HepG2 (cell line): ENCODE data around the gene PLA2R1. TPM values are rescaled to one million over a fixed set of nuclear protein-coding genes. Genes with fewer than 3 reads are reported as not detected.
A peak's percentile ranks its signal among the peaks of the same experiment; 100 is the strongest.

Experiments
- BRD4 ChIP-seq: sonication (generic); formaldehyde crosslinking; IDR thresholded peaks from 2 replicates; pipeline ENCODE4 v1.4.0; 2020; ENCODE audit warnings: missing genetic modification reagents
- GATA4 ChIP-seq: sonication (generic); IDR thresholded peaks from 2 replicates; pipeline ENCODE4 v1.6.1; 2016; ENCODE audit warnings: antibody characterized with exemption, low read depth, borderline replicate concordance
- ISL2 ChIP-seq: sonication (generic); formaldehyde crosslinking; IDR thresholded peaks from 2 replicates; pipeline ENCODE4 v1.5.0; 2020; ENCODE audit warnings: missing genetic modification reagents
- KDM1A ChIP-seq: IDR thresholded peaks from 2 replicates; pipeline ENCODE4 v1.6.1; 2016; ENCODE audit warnings: missing compliant biosample characterization
- MATR3 ChIP-seq: sonication (generic); formaldehyde crosslinking; IDR thresholded peaks from 2 replicates; pipeline ENCODE4 v1.4.0; 2020; ENCODE audit warnings: missing genetic modification reagents
- MIER2 ChIP-seq: IDR thresholded peaks from 2 replicates; pipeline ENCODE4 v1.6.1; 2016; ENCODE audit warnings: missing biosample characterization, missing genetic modification reagents
- SNAI1 ChIP-seq: sonication (generic); formaldehyde crosslinking; IDR thresholded peaks from 2 replicates; pipeline ENCODE4 v1.5.0; 2020; ENCODE audit warnings: mild to moderate bottlenecking, missing genetic modification reagents, borderline replicate concordance
- SP140L ChIP-seq: sonication (generic); formaldehyde crosslinking; IDR thresholded peaks from 2 replicates; pipeline ENCODE4 v1.4.0; 2020; ENCODE audit warnings: missing genetic modification reagents, borderline replicate concordance
- TAF15 ChIP-seq: fragments of 200-400 bp; formaldehyde crosslinking; IDR thresholded peaks from one replicate; pipeline ENCODE4 v1.6.1; 2018; ENCODE audit warnings: mild to moderate bottlenecking, low read depth, low read length; ENCODE audit not compliant: poor library complexity, severe bottlenecking
- XRCC5 ChIP-seq: fragments of 200-400 bp; formaldehyde crosslinking; optimal IDR thresholded peaks from 2 replicates; pipeline ENCODE3; 2017; ENCODE audit warnings: mild to moderate bottlenecking, low read length
- ZNF121 ChIP-seq: sonication (generic); formaldehyde crosslinking; IDR thresholded peaks from 2 replicates; pipeline ENCODE4 v1.5.0; 2020; ENCODE audit warnings: mild to moderate bottlenecking, missing genetic modification reagents
- ZNF274 ChIP-seq: sonication (generic); formaldehyde crosslinking; IDR thresholded peaks from 2 replicates; pipeline ENCODE4 v1.5.1; 2020; ENCODE audit warnings: mild to moderate bottlenecking, missing genetic modification reagents
- ZNF33B ChIP-seq: sonication (generic); formaldehyde crosslinking; IDR thresholded peaks from 2 replicates; pipeline ENCODE4 v1.5.1; 2020; ENCODE audit warnings: mild to moderate bottlenecking, missing genetic modification reagents
- ZNF557 ChIP-seq: sonication (generic); formaldehyde crosslinking; IDR thresholded peaks from 2 replicates; pipeline ENCODE4 v1.4.0; 2020; ENCODE audit warnings: missing genetic modification reagents
- ZNF839 ChIP-seq: sonication (generic); formaldehyde crosslinking; IDR thresholded peaks from 2 replicates; pipeline ENCODE4 v1.4.0; 2020; ENCODE audit warnings: missing genetic modification reagents, mild to moderate bottlenecking, borderline replicate concordance
- polyA plus RNA-seq, 8 experiments: library from polyadenylated mRNA; depleted of rRNA in 3 of 8; stranded (reverse) in 7 of 8; unstranded in 1 of 8; fragments of >200 nt; fragmentation: Illumina TruSeq in 4 of 8; extraction: Trizol in 4 of 8; gene quantifications; 2 replicates each; pipeline versions ENCODE4 v1.2.1 to v1.2.3, GENCODE V29; 2011 to 2016; ENCODE audit warnings: low read depth in 4 of 8, missing spikeins in 1 of 8, mixed read lengths in 1 of 8; ENCODE audit not compliant: insufficient read depth in 1 of 8
- total RNA-seq, 5 experiments: library from RNA; depleted of rRNA; stranded (reverse); fragments of >200 nt; fragmentation: Illumina TruSeq; extraction: Trizol; gene quantifications; 2 replicates each; pipeline ENCODE4 v1.2.3, GENCODE V29; 2016; ENCODE audit warnings: low read depth in 1 of 5
- TF ChIP-seq, protein P1 (sequence below): sonication (generic); formaldehyde crosslinking; IDR thresholded peaks from 2 replicates; pipeline ENCODE4 v1.5.1; 2020; ENCODE audit warnings: mild to moderate bottlenecking, missing genetic modification reagents, moderate library complexity
- TF ChIP-seq, protein P2 (sequence below): sonication (generic); formaldehyde crosslinking; IDR thresholded peaks from 2 replicates; pipeline ENCODE4 v1.4.0; 2020; ENCODE audit warnings: missing genetic modification reagents, mild to moderate bottlenecking, borderline replicate concordance
- TF ChIP-seq, protein P3 (sequence below): sonication (generic); formaldehyde crosslinking; IDR thresholded peaks from 2 replicates; pipeline ENCODE4 v1.4.0; 2020; ENCODE audit warnings: missing genetic modification reagents, borderline replicate concordance
- TF ChIP-seq, protein P4 (sequence below): IDR thresholded peaks from 2 replicates; pipeline ENCODE4 v1.6.1; 2016; ENCODE audit warnings: low read depth, borderline replicate concordance

PLA2R1 gene
- total and polyA plus RNA-seq, 2 of the 13 experiments (the other 11 are each of a cell fraction or from before 2014, with no cell fraction given) = not detected

DNA sequence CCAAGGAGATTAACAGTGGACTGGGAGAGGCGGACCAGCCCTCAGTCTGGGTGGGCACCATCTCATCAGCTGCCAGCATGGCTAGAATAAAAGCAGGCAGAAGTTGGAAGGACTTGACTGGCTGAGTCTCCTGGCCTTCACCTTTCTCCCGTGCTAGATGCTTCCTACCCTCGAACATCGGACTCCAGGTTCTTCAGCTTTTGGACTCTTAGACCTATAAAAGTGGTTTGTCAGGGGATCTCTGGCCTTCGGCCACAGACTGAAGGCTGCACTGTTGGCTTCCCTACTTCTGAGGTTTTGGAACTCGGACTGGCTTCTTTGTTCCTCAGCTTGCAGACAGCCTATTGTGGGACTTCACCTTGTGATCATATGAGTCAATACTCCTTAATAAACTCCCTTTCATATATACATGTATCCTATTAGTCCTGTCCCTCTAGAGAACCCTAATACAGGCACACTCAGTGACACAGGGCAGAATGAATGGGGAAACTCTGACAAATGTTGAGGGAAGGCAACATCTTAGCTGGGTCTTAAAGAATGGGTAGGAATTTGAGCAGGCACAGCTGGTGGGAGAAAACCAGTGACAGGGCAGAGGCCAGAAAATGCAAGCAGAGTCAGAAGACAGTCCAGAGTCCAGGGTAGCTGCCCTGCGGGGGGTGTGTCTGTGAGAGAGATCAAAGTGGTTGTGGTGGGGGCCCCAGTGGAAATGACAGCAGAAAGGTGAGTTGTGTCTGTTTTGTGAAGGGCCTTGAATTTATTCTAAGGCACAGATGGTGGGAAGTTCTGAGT, 156.3 kb downstream of the PLA2R1 start (continued):
- TF ChIP-seq SNAI1 (no peak), ZNF121 (no peak), ZNF33B (CRISPR knock-in tag) (no peak), KDM1A (CRISPR knock-in tag) (0 out of 2 replicates have a peak, but pooled peaks have one; percentile 46), XRCC5 (peak; percentile 86), ZNF274 (CRISPR knock-in tag) (no peak), TAF15 (no peak), GATA4 (no peak), SP140L (CRISPR knock-in tag) (peak; percentile 50; the same call in 1 of the 2 replicates), ZNF839 (CRISPR knock-in tag) (no peak), ZNF557 (no peak), MIER2 (CRISPR knock-in tag) (0 out of 2 replicates have a peak, but pooled peaks have one; percentile 43), MATR3 (CRISPR knock-in tag) (no peak), BRD4 (no peak), ISL2 (CRISPR knock-in tag) (0 out of 2 replicates have a peak, but pooled peaks have one; percentile 48)
- TF ChIP-seq, protein P1, sequence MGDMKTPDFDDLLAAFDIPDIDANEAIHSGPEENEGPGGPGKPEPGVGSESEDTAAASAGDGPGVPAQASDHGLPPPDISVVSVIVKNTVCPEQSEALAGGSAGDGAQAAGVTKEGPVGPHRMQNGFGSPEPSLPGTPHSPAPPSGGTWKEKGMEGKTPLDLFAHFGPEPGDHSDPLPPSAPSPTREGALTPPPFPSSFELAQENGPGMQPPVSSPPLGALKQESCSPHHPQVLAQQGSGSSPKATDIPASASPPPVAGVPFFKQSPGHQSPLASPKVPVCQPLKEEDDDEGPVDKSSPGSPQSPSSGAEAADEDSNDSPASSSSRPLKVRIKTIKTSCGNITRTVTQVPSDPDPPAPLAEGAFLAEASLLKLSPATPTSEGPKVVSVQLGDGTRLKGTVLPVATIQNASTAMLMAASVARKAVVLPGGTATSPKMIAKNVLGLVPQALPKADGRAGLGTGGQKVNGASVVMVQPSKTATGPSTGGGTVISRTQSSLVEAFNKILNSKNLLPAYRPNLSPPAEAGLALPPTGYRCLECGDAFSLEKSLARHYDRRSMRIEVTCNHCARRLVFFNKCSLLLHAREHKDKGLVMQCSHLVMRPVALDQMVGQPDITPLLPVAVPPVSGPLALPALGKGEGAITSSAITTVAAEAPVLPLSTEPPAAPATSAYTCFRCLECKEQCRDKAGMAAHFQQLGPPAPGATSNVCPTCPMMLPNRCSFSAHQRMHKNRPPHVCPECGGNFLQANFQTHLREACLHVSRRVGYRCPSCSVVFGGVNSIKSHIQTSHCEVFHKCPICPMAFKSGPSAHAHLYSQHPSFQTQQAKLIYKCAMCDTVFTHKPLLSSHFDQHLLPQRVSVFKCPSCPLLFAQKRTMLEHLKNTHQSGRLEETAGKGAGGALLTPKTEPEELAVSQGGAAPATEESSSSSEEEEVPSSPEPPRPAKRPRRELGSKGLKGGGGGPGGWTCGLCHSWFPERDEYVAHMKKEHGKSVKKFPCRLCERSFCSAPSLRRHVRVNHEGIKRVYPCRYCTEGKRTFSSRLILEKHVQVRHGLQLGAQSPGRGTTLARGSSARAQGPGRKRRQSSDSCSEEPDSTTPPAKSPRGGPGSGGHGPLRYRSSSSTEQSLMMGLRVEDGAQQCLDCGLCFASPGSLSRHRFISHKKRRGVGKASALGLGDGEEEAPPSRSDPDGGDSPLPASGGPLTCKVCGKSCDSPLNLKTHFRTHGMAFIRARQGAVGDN (CRISPR knock-in tag) = no peak
- TF ChIP-seq, protein P2, sequence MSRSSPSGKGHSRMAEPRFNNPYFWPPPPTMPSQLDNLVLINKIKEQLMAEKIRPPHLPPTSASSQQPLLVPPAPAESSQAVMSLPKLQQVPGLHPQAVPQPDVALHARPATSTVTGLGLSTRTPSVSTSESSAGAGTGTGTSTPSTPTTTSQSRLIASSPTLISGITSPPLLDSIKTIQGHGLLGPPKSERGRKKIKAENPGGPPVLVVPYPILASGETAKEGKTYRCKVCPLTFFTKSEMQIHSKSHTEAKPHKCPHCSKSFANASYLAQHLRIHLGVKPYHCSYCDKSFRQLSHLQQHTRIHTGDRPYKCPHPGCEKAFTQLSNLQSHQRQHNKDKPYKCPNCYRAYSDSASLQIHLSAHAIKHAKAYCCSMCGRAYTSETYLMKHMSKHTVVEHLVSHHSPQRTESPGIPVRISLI (CRISPR knock-in tag) = no peak
- TF ChIP-seq, protein P3, sequence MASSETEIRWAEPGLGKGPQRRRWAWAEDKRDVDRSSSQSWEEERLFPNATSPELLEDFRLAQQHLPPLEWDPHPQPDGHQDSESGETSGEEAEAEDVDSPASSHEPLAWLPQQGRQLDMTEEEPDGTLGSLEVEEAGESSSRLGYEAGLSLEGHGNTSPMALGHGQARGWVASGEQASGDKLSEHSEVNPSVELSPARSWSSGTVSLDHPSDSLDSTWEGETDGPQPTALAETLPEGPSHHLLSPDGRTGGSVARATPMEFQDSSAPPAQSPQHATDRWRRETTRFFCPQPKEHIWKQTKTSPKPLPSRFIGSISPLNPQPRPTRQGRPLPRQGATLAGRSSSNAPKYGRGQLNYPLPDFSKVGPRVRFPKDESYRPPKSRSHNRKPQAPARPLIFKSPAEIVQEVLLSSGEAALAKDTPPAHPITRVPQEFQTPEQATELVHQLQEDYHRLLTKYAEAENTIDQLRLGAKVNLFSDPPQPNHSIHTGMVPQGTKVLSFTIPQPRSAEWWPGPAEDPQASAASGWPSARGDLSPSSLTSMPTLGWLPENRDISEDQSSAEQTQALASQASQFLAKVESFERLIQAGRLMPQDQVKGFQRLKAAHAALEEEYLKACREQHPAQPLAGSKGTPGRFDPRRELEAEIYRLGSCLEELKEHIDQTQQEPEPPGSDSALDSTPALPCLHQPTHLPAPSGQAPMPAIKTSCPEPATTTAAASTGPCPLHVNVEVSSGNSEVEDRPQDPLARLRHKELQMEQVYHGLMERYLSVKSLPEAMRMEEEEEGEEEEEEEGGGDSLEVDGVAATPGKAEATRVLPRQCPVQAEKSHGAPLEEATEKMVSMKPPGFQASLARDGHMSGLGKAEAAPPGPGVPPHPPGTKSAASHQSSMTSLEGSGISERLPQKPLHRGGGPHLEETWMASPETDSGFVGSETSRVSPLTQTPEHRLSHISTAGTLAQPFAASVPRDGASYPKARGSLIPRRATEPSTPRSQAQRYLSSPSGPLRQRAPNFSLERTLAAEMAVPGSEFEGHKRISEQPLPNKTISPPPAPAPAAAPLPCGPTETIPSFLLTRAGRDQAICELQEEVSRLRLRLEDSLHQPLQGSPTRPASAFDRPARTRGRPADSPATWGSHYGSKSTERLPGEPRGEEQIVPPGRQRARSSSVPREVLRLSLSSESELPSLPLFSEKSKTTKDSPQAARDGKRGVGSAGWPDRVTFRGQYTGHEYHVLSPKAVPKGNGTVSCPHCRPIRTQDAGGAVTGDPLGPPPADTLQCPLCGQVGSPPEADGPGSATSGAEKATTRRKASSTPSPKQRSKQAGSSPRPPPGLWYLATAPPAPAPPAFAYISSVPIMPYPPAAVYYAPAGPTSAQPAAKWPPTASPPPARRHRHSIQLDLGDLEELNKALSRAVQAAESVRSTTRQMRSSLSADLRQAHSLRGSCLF = no peak
- TF ChIP-seq, protein P4, sequence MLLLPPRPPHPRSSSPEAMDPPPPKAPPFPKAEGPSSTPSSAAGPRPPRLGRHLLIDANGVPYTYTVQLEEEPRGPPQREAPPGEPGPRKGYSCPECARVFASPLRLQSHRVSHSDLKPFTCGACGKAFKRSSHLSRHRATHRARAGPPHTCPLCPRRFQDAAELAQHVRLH = 0 out of 2 replicates have a peak, but pooled peaks have one; percentile 29
